Nephron (organoid): Measurements from ENCODE around the gene SLC12A8.

Experiments
- H3K27ac Mint-ChIP-seq, 3 experiments: 2 replicates each; pipeline ENCODE4 v1.8.0; 2020; ENCODE audit warnings: mixed read lengths in 3 of 3, mild to moderate bottlenecking in 2 of 3, moderate library complexity in 1 of 3
- H3K27me3 Mint-ChIP-seq: 2 replicates; pipeline ENCODE4 v1.8.0; 2021; ENCODE audit warnings: low read depth, mild to moderate bottlenecking, moderate library complexity, mixed read lengths
- H3K36me3 Mint-ChIP-seq: 2 replicates; pipeline ENCODE4 v1.8.0; 2020; ENCODE audit warnings: low read depth, mixed read lengths
- H3K4me1 Mint-ChIP-seq: 2 replicates; pipeline ENCODE4 v1.8.0; 2020; ENCODE audit warnings: mixed read lengths
- H3K4me3 Mint-ChIP-seq, 3 experiments: 2 replicates each; pipeline ENCODE4 v1.8.0; 2020; ENCODE audit warnings: mild to moderate bottlenecking in 3 of 3, mixed read lengths in 3 of 3, moderate library complexity in 2 of 3
- H3K9me3 Mint-ChIP-seq: 2 replicates; pipeline ENCODE4 v1.8.0; 2020; ENCODE audit warnings: mixed read lengths
- CTCF ChIP-seq, 3 experiments: fragments of 200-600 bp; sonication (generic); IDR thresholded peaks; one replicate each; pipeline ENCODE4 v1.5.0; 2021; ENCODE audit warnings: antibody characterized with exemption in 3 of 3; ENCODE audit not compliant: unreplicated experiment in 3 of 3

The SLC12A8 gene

GRCh38 chr3:125146626-125147490 lies 65.7 kb downstream of the SLC12A8 start:
- Mint-ChIP-seq H3K36me3 (no peaks in the 10 kb centered on the region), H3K9me3 (no peaks in the 10 kb centered on the region), H3K27ac (no peak overlapping the region), H3K27me3 (peaks cover 13% of the 10 kb centered on the region), H3K4me1 (peaks cover 50% of the 10 kb centered on the region), H3K4me3 (no peak overlapping the region)
- no peak for TF ChIP-seq CTCF (IDR thresholded peaks at IDR 0.05; ENCODE audit: unreplicated experiment in 3 of 3)

GRCh38 chr3:125145751-125146475 lies 66.6 kb downstream of the SLC12A8 start:
- Mint-ChIP-seq H3K27ac (no peak overlapping the region), H3K9me3 (no peaks in the 10 kb centered on the region), H3K4me1 (peaks cover 44% of the 10 kb centered on the region), H3K36me3 (no peaks in the 10 kb centered on the region), H3K4me3 (no peak overlapping the region), H3K27me3 (peaks cover 16% of the 10 kb centered on the region)
- no peak for TF ChIP-seq CTCF (IDR thresholded peaks at IDR 0.05; ENCODE audit: unreplicated experiment in 3 of 3)

GRCh38 chr3:125144653-125145314 lies 67.8 kb downstream of the SLC12A8 start:
- Mint-ChIP-seq H3K4me3 (peak overlapping the region in 1 of 3 experiments; percentile 5), H3K4me1 (peaks cover 41% of the 10 kb centered on the region)

GRCh38 chr3:125143982-125144652 lies 68.4 kb downstream of the SLC12A8 start:
- peaks cover 30% of the 10 kb centered on the region for H3K27me3 Mint-ChIP-seq
- H3K4me1 Mint-ChIP-seq = peaks cover 34% of the 10 kb centered on the region
- no peaks in the 10 kb centered on the region for H3K9me3 Mint-ChIP-seq
- H3K36me3 Mint-ChIP-seq = no peaks in the 10 kb centered on the region
- H3K4me3 Mint-ChIP-seq = peak overlapping the region in 2 of 3 experiments; percentile 5 to 8
- H3K27ac Mint-ChIP-seq = peak overlapping the region; percentile 54 to 80 (median 70)
- TF ChIP-seq CTCF (IDR thresholded peaks at IDR 0.05; ENCODE audit: unreplicated experiment in 3 of 3) = no peak

More at GRCh38 chr3:125144653-125145314, 67.8 kb downstream of the SLC12A8 start:
- Mint-ChIP-seq H3K9me3 (no peaks in the 10 kb centered on the region), H3K36me3 (no peaks in the 10 kb centered on the region), H3K27me3 (peaks cover 24% of the 10 kb centered on the region), H3K27ac (peak overlapping the region; percentile 54 to 70 (median 66))
- TF ChIP-seq CTCF (IDR thresholded peaks at IDR 0.05; ENCODE audit: unreplicated experiment in 3 of 3) = no peak

DNA sequence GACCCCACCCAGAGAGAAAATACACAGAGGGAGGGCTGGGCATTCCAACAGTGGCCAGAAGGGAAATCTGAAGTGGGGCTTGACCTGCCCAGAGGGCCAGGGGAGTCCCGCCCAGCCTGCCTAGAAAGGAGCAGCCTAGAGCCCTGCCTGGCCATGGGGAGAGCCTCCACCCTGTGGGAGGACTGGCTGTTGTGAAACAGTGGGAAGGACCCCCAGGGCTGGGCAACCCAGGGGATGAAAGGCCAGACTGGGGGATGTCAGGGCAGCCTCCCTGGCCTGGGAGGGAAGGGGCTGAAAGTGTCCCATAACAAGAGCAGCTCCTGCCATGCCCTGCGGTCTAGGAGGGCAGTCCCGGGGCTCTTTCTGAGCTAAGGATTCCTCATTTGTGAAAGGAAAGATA lies 69.0 kb downstream of the SLC12A8 start:
- H3K27me3 Mint-ChIP-seq = peaks cover 30% of the 10 kb centered on the region
- TF ChIP-seq CTCF (IDR thresholded peaks at IDR 0.05; ENCODE audit: unreplicated experiment in 3 of 3) = no peak
- no peaks in the 10 kb centered on the region for H3K9me3 Mint-ChIP-seq
- H3K4me3 Mint-ChIP-seq = peak overlapping the region in 1 of 3 experiments; percentile 8
- no peaks in the 10 kb centered on the region for H3K36me3 Mint-ChIP-seq
- H3K27ac Mint-ChIP-seq = peak overlapping the region in 2 of 3 experiments; percentile 70 to 80
- peaks cover 29% of the 10 kb centered on the region for H3K4me1 Mint-ChIP-seq
